Activated gamma-delta T cell (primary cell): ENCODE results near the gene CYP4B1.
"Not testable (repeated sequence)": the region's sequence is repeated elsewhere in the genome, so short reads cannot be mapped to it uniquely, and the experiment has no call there.

Experiments used
- DNase-seq: peaks from one replicate; lab custom pipeline; 2025; lab: John Stamatoyannopoulos, UW
- total RNA-seq, 2 donors: gene quantifications; one replicate each; lab custom pipeline; 2026; lab: John Stamatoyannopoulos, UW

The CYP4B1 gene
- 0 reads per million in 2 donors for total RNA-seq

DNA sequence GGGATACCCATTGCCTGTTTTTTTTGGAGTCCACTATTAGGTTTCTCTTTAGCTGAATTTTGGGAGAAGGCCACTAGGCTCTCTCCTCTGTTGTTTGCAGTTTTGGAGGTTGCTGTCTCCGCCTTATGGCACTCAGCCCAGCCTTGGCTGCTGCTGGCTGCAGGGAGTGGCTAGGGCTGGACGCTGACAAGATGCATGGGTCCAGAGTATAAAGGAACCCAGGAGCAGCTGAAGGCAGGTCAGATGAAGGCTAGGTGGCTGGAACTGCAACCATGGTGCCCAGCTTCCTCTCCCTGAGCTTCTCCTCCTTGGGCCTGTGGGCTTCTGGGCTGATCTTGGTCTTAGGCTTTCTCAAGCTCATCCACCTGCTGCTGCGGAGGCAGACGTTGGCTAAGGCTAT lies at the start of gene CYP4B1:
Gene CYP4B1 (plus strand): TSS at position 237 of the 400 bp plus-strand sequence. CDS start 36 bp downstream, at position 273.
- DNase-seq = no peak

DNA sequence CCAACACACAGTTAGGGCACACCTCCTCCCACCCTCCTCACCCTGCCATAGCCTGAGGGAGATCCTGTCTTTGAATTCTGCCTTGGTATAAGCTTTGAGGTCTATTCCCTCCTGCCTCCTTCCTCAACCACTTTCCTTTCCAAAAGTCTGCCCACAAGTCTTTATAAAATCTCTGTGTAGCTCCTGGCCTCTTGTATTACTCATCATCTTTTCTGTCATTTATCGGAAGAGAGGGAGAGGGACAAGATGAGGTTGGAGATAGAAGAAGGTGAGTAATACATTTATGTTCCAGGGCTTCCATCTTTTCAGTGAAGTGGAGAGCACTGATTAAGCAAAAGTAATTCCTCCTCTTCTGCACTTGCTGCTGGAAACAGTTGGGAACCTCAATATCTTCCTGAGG lies 49.4 kb upstream of the CYP4B1 start:
- no peak for DNase-seq

DNA sequence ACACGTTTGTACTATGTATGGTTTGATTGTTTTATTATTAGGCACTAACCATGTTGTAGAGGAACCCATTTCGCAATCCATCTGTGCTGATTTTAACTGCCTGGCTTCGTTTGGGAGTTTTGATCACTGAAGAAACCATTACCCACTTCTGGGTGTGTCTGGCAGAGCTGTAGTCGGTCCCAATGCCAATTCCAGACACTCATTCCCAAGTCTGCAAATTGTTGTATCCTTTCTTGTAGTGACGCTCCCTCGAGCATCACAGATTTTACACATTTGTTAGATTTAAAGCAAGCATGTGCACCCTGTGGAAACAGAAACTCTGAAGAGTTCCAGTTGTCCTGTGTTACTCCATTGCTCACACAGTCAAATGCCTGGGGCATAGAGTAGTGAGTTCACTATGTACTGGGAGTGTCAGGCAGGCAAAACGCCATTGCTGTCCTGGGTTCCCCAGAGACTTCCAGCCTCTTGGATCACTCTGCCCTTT lies 48.9 kb upstream of the CYP4B1 start:
- DNase-seq = no peak

DNA sequence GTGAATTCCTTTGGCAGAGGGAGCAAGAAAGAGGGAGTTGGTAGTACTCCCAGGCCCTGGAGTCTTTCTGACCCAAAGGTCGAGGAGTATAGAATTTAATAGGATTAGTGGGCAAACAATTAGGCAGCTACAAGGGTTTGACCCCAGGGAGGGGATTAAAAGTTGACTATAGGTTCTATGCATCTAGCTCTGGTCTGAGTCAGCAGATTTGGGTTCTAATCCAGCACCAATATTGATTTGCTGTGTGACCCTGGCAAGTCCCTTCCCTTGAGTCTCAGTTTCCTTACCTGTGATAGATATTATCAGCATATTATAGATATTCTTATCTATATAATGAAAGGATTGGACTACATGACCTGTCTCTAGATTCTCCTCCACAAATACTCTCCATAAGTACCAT lies 44.9 kb upstream of the CYP4B1 start:
- no peak for DNase-seq

DNA sequence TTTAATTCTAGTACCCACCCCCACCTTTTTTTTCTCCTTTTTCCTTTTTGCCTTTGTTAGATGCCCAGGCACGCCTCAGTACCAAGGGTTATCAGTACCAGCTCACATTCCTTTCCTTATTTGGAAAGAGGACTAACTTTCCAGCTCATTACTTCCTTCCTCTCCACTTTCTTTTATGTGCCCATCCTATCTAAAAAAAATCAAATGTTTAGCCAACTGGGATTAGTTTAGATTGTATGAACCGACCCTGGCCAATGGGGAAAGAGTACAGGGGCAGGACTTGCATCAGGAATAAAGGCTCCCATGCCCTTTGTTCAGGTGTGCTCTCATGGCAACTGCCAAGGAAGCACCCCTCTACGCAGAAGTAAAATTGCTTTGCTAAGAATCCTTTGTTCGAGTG lies 44.1 kb upstream of the CYP4B1 start:
- not testable (repeated sequence) for DNase-seq

DNA sequence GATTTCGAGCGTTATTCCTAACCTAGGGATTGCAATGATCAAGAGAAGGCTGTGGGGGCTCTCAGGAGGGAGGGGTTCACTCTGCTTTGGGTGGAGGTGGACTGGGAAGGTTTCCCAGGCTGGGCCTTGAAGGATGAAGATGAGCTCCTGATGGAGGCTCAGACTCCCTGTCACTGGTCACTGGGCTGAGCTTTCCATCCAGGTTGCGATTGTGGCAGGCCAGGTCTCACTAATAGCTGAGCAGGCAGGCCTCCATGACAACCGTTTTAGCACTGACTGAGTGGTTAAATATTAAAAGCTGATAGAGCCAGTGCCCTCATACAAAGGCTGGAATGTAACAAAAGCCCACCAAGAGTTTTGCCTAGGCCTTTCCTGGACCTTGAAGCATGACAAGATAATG lies 43.7 kb upstream of the CYP4B1 start:
- no peak for DNase-seq

DNA sequence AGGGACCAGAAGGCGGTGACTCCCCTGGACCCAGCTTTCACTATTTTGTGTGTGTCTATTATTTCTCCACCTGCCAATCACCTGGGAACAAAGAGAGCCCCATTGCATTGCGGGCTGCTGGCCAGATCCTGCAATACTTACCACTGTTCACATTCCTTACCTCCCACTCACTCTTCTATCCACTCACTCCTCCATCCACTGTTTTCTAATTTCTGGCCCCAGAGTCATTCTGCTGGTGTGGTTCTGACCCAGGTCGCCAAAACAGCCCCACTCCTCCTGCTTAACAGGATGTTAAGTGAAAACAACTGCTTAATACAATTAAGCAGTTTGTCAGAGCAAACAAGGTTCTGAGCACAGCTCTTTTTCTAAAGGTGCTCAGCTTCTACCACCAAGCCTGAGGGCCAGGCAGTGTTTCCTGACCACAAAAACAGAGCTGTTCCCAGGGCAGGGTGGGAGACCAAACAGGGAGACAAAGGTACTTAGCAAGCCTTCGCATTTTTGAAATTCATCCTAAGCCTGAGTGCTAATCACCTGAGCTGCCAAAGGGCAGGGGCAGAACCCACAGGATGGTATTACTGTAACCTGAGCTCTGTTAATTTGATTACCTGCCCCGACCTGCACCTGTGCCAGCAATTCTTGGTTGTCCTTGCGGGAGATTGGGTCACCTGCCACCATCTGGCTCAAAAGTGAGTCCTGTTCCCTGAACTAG lies 41.4 kb upstream of the CYP4B1 start:
- no peak for DNase-seq

DNA sequence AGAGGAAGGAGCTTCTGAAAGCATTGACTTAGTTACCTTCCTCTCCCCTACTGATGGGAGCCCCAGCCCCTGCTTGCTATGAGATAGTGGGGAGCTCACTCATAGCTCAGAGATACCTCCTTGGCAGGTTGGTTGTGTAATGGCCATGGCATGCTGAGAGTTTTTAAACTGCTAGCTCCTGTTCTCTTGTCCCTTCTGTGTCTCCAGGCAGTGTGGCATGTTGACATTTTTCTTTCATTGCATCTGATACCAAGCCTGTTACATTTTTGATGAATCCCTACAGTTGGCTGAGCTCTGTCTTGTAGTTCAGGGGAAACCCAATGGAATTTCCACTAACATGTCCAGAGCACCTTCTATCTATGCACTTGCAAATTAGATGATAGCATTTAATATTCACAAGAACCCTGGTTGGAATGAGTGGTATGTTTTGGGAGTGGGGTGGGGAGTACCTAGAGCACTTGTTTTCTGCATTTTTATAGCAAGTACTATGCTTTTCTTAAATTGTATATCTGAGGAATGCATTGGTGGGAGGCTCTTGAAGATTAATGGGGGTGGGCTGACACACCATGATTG lies 40.8 kb upstream of the CYP4B1 start:
- DNase-seq = no peak

DNA sequence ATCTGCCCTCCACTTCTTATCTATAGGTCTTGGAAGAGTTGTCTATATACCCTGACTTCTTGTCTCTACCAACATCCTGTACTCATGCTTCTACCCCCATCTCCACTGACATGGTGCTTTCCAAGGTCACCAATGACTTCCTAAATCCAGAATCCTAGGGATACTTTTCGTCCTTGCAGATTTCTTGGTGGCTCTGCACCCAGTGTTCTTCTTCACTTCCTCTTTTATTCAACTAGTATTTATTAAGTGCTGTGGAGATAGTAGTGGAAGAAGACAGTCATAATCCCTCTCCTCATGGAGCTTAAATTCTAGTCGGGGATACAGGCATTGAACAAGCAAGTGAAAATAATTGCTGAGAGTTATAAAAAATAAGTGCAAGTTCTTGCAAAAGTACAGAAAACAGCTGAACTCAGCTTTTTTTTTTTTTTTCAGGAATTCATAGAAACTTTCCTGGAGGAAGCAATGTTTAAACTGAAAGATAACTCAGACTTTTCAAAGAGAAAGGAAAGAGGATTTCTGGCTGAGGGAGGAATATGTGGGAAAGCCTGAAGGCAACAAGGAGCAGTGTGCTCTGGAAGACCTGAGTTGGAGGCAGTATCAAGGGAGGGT lies 38.2 kb upstream of the CYP4B1 start:
- DNase-seq = no peak

DNA sequence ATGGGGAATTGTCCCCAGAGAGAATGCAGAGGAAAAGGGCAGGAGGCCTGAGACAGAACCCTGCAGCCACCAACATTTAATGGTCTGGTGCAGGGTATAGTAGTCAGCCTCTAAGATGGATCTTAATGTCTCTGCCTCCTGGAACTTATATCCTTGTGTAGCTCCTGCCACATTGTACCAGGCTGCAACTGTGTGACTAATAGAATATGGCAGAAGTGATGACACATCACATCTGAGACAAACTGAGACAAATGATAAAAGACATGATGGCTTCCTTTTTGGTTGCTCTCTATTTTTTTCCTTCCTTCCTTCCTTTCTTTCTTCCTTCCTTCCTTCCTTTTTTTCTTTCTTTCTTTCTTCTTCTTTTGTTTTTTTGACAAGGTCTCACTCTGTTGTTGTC lies 37.1 kb upstream of the CYP4B1 start:
- DNase-seq = no peak

DNA sequence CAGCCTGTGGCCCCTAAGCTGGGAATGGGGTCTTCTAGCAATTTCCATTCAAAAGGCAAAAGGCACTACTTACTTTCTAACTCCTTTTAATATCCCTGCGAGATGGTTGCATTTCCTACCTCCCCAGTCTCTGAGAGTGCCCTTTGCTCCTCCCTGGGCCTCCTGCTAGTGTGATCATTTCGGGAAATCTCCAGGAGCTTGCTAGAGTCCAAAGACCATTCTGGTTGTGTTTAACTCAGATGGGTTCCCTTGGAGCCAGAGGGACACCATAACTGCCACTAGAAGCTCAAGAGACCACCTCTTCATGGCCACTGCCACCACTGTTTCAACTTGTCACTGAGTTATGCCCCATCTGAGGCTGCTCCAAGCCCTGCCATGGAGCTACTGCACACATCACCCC lies 34.4 kb upstream of the CYP4B1 start:
- no peak for DNase-seq

DNA sequence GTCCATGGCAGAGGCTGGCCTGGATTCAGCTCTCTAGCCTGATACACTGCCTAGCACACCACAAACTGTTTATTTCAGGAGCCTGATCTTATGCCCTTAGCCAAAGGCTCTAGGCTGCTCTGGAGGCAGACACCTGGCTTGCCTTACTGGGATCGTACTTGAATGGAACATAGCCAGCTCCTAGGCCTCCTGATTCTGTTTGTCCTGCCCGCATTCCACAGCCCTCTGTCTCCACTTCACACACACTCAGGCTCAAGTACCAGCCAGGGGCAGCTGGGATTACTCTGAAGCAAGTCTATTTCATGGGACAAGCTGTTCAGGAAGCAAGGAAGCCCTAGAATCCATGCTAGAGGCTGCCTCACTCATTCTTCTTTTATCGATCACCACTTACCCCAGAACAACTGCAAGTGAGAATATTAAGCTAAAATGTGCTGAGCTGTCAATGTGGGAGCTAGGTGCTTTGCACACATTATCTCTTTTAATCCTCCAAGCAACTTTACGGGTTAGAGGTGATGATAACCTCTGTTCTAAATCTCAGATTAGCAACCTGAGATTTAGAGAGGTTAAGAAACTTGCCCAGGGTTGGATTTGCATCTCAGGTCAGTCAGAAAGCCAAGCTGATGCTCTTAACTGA lies 31.1 kb upstream of the CYP4B1 start:
- no peak for DNase-seq

DNA sequence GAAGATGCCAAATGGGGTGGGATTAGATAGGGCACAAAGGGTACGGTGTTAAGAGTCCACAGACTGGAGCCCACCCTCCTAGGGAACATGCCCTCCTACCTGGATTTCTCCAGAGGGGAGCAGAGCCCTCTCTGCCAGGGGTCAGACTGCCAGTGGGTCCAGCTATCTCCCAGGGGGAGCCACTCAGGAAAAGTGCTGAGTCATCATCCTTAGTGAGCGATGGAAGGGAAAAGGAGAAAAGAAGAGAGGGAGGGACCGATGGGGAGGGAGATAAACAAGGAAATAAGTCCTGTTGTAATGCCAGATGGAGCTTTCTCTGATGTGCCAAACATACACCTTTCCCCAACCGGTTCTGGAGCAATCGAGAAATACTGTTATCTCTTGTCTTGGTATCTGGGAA lies 30.4 kb upstream of the CYP4B1 start:
- no peak for DNase-seq

DNA sequence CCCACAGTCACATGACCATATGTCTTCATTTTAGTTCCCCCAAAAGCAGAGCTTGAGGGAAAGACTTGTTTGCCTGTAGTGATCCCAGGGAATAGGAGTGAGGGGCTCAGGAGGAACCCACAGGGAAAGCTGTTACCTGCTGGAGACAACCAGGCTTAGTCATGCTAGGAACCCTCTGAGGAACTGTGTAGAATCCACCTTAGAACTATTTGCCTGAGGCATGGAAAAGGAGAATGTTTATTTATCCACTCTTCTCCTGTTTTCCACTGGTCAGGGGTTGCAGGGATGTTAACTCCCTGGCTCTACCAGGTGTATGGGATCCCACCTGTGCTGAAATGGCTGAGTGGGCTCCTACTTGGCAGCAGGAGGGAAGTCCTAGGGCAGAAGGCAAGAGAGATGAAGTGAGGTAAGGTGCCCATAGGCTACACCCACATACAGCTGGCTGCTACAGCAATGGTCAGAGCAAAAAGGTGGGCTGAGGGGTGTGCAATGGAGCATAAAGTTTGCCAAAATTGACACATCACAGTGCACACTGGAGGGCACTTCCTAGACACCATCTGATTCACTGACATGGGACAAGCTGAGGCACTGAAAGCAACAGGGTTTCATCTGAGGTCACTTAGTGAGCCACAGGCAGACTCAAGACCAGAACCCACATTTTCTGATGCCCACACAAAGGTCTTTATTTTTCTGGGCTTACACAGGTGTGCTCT lies 29.7 kb upstream of the CYP4B1 start:
- DNase-seq = no peak

DNA sequence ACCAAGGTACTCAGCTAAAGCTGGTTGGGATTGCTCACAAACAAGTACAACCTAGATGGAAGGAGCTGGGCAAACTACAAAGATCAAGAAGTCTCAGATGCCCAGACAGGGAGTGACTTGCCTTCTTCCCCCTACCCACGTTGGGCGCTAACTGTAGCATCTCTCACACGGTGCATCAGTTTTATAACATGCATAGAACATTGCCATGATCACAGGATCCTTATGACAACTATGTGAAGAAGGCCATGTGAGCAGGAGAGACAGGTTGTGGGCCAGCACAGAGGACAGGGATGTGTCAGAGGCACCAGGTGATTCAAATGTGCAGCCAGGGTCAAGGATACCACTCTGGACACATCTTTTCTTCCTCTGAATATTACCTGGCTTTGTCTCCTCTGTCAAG lies 28.3 kb upstream of the CYP4B1 start:
- no peak for DNase-seq

DNA sequence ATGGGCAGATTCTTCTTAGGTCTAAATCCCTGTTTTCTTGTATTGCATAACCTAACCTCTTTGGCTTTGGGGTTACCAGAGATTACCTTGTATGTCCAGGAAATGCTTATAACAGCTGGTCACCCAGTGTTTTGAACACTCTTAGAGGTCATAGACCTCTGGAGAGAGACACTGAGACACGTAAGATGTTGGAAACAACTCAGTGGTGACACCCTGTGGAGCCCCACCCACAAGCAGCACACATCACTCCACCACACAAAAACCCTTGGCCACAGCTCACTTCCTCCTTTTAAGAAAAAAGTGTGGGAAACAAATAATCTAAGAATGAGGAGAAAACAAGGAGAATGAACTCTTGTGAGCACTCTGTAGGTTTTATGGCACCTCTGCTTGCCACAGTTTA lies 26.3 kb upstream of the CYP4B1 start:
- DNase-seq = no peak

DNA sequence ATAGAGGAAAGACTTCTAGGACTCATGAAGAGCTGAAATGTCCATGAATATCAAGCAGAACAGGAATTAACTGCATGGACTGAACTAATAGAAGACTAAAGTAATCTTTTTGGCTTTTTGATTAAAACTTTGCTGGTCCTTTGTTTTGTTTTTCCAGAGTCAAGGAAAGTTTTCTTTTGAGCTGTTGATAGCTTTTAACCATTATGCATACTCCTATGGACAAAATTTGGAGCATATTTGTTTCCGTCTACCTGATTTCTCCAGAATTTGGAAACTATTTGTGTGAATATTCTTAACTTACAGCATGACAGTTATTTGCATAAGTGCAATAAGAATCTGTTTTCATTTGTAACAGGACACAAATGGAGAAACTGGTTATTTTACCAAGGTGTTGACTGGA lies 24.5 kb upstream of the CYP4B1 start:
- no peak for DNase-seq

DNA sequence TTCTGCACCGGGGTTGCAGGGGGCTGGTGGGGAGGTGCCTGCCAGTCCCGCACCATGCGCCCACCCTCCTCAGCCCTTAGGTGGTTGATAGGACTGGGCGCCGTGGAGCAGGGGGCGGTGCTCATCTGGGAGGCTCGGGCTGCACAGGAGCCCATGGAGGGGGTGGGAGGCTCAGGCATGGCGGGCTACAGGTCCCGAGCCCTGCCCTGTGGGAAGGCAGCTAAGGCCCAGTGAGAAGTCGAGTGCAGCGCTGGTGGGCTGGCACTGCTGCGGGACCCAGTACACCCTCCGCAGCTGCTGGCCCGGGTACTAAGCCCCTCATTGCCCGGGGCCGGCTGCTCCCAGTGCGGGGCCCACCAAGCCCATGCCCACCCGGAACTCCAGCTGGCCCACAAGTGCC lies 20.4 kb upstream of the CYP4B1 start:
- DNase-seq = not testable (repeated sequence)

DNA sequence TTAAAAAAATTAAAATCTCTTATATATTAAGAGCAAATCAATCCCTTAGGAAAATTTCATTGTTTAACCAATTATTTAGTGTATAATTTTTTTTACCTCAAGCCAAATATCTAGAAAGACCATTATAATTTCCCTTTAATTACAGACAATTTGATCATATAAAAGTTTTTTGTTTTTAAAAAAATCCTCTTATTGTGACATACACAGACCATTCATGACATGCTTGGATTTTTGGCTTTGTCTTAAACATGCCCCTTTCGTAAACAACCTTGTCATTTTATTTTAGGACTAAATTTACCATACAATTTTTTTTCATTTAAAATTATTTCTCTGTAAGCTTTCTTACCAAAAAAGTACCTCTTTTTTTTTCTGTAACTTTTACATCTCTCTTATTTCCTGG lies 14.2 kb upstream of the CYP4B1 start:
- DNase-seq = no peak

DNA sequence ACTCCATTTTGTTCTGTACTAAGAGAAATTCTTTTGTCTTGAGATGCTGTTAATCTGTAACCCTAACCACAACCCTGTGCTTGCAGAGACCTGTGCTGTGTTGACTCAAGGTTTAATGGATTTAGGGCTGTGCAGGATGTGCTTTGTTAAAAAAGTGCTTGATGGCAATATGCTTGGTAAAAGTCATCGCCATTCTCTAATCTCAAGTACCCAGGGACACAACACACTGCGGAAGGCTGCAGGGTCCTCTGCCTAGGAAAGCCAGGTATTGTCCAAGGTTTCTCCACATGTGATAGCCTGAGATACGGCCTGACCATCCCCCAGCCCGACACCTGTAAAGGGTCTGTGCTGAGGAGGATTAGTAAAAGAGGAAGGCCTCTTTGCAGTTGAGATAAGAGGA lies 10.2 kb upstream of the CYP4B1 start:
- not testable (repeated sequence) for DNase-seq

DNA sequence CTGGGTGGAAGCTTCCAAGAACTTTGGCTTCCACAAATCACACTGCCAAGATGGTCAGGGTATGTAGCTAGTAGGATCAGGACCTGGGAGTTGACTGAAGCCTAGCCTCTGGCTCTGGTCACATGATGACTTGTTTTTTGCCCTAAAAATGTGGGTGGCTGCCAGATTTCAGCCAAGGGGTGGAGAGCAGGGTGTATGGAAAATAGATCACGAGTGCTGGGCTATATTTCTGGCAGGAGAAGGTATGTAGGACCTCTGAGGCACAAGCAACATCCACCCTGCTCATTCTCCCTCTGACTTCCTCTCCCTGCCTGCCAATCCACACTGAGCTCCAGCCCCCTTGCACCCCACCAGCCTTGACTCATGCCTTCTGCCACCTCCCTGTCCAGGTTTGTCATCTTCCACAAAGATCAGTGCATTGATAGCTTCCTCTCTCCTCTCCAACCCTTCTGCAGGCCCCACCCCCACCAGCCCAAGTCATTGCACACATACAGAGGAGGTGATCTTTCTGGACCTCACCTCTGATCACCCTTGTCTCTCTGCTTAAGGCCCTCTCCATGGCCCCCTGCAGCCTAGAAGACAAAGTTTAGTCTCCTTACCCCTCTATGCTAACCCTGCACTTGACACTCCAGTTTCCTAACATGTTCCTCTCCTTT lies 8.3 kb upstream of the CYP4B1 start:
- no peak for DNase-seq

DNA sequence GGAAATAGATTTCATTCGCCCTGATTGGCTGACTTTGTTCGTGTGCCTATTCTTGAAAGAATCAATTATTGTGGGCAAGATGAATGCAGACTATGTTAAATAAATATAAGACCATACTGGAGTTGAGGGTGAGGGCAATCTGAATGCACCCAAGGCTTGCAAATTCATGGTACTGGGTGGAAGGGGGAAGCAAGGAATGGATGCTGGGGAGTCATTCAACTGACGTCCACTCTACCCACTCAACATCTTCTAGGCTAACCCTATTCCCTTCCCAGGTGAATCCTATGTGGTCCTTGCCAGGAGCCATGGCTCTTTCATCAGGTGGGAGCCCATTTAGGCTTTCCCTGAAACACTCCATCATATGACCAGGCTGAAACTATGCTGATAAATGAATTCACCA lies 5.7 kb upstream of the CYP4B1 start:
- DNase-seq = no peak
